ENCODE measurements around the gene LST1. TPM values are rescaled to one million over a fixed set of nuclear protein-coding genes. Genes with fewer than 3 reads are reported as not detected.

LST1 gene
- total RNA-seq, 1 donor, result not detected

GRCh38 chr6:31621320-31621939 is 35.4 kb downstream of the LST1 start:
- Histone ChIP-seq H3K4me2 (ENCODE audit: insufficient read depth, low read length) (peak overlapping the region; percentile 95), H3K79me2 (ENCODE audit: insufficient read depth, low read length) (peaks cover 57% of the 10 kb centered on the region), H3K4me3 (ENCODE audit: insufficient read depth, low read length) (peak overlapping the region; percentile 99), H3K27ac (ENCODE audit: low read depth, low read length) (peak overlapping the region; percentile 91), H3K9me3 (ENCODE audit: low read depth, low read length) (no peaks in the 10 kb centered on the region), H3K4me1 (ENCODE audit: insufficient read depth, low read length) (peaks cover 18% of the 10 kb centered on the region), H3K27me3 (ENCODE audit: insufficient read depth, low read length) (no peaks in the 10 kb centered on the region), H2AFZ (ENCODE audit: low read length) (peak overlapping the region; percentile 70), H4K20me1 (ENCODE audit: insufficient read depth, low read length) (peaks cover 43% of the 10 kb centered on the region), H3K36me3 (ENCODE audit: insufficient read depth, low read length) (peaks cover 41% of the 10 kb centered on the region)
- peak; percentile 34 for DNase-seq (ENCODE audit: insufficient read length, low spot score, missing footprints)
- TF ChIP-seq CTCF (IDR thresholded peaks at IDR 0.05; ENCODE audit: extremely low read depth, low read depth, low read length), result no peak

- Histone ChIP-seq H4K20me1 (ENCODE audit: insufficient read depth, low read length) (peaks cover 47% of the 10 kb centered on the region), H3K9me3 (ENCODE audit: low read depth, low read length) (no peaks in the 10 kb centered on the region), H2AFZ (ENCODE audit: low read length) (no peak overlapping the region), H3K27me3 (ENCODE audit: insufficient read depth, low read length) (no peaks in the 10 kb centered on the region), H3K4me3 (ENCODE audit: insufficient read depth, low read length) (peak overlapping the region; percentile 99), H3K79me2 (ENCODE audit: insufficient read depth, low read length) (peaks cover 63% of the 10 kb centered on the region), H3K27ac (ENCODE audit: low read depth, low read length) (peak overlapping the region; percentile 91), H3K36me3 (ENCODE audit: insufficient read depth, low read length) (peaks cover 47% of the 10 kb centered on the region), H3K4me2 (ENCODE audit: insufficient read depth, low read length) (peak overlapping the region; percentile 95), H3K4me1 (ENCODE audit: insufficient read depth, low read length) (peaks cover 18% of the 10 kb centered on the region)
- peak; percentile 90 for DNase-seq (ENCODE audit: insufficient read length, low spot score, missing footprints)
- no peak for TF ChIP-seq CTCF (IDR thresholded peaks at IDR 0.05; ENCODE audit: extremely low read depth, low read depth, low read length)
Observed at GRCh38 chr6:31621991-31622390, 35.9 kb downstream of the LST1 start.

GRCh38 chr6:31622684-31623091 is 36.6 kb downstream of the LST1 start:
- Histone ChIP-seq H3K36me3 (ENCODE audit: insufficient read depth, low read length) (peaks cover 54% of the 10 kb centered on the region), H3K27ac (ENCODE audit: low read depth, low read length) (peak overlapping the region; percentile 91)

More at GRCh38 chr6:31622684-31623091, 36.6 kb downstream of the LST1 start:
- H3K4me2 ChIP-seq (ENCODE audit: insufficient read depth, low read length), result peak overlapping the region; percentile 95
- DNase-seq (ENCODE audit: insufficient read length, low spot score, missing footprints), result peak; percentile 49
- H3K4me1 ChIP-seq (ENCODE audit: insufficient read depth, low read length), result peaks cover 18% of the 10 kb centered on the region
- H2AFZ ChIP-seq (ENCODE audit: low read length), result no peak overlapping the region
- no peaks in the 10 kb centered on the region for H3K9me3 ChIP-seq (ENCODE audit: low read depth, low read length)
- peaks cover 70% of the 10 kb centered on the region for H3K79me2 ChIP-seq (ENCODE audit: insufficient read depth, low read length)
- H3K4me3 ChIP-seq (ENCODE audit: insufficient read depth, low read length), result peak overlapping the region; percentile 99
- no peak for TF ChIP-seq CTCF (IDR thresholded peaks at IDR 0.05; ENCODE audit: extremely low read depth, low read depth, low read length)
- H3K27me3 ChIP-seq (ENCODE audit: insufficient read depth, low read length), result no peaks in the 10 kb centered on the region
- H4K20me1 ChIP-seq (ENCODE audit: insufficient read depth, low read length), result peaks cover 51% of the 10 kb centered on the region

Data from osteoblast (primary cell).